Measurements from ENCODE around the gene PLAAT1. TPM values are rescaled to one million over a fixed set of nuclear protein-coding genes. Genes with fewer than 3 reads are reported as not detected.

PLAAT1 gene
- total and polyA plus RNA-seq, 2 experiments from 2014 or later = 0.87 to 1.4 TPM

- H3K9me3 ChIP-seq (ENCODE audit: low read depth) = no peaks in the 10 kb centered on the region
- no peak overlapping the region for H3K27ac ChIP-seq
- DNase-seq (ENCODE audit: low spot score) = no peak
- no peak overlapping the region for H3K4me3 ChIP-seq
- H2AFZ ChIP-seq = no peak overlapping the region
- 96% methylated on average over 1 of the region's 1 CpG for WGBS (ENCODE audit: low lambda C conversion rate, missing lambda C conversion rate)
- no peaks in the 10 kb centered on the region for H3K9me2 ChIP-seq (replicated peaks; ENCODE audit: insufficient read depth)
- H3K27me3 ChIP-seq = no peaks in the 10 kb centered on the region
- no peak overlapping the region for H3K4me2 ChIP-seq
- no peaks in the 10 kb centered on the region for H4K20me1 ChIP-seq (ENCODE audit: insufficient read depth, poor library complexity, severe bottlenecking)
- H3K79me2 ChIP-seq = no peaks in the 10 kb centered on the region
- no peak for TF ChIP-seq CTCF (IDR thresholded peaks at IDR 0.05; ENCODE audit: poor library complexity)
- no peak for TF ChIP-seq EZH2phosphoT487 (IDR thresholded peaks at IDR 0.05; ENCODE audit: low read depth, severe bottlenecking, unreplicated experiment)
- TF ChIP-seq EZH2 (IDR thresholded peaks at IDR 0.05; ENCODE audit: borderline replicate concordance) = no peak
- no peaks in the 10 kb centered on the region for H3K36me3 ChIP-seq (replicated peaks; ENCODE audit: insufficient read depth, low read depth)
- no peaks in the 10 kb centered on the region for H3K4me1 ChIP-seq (ENCODE audit: insufficient read depth)
Measured at GRCh38 chr3:193261970-193262369, 20.9 kb downstream of the PLAAT1 start.

GRCh38 chr3:193262707-193263106, 21.7 kb downstream of the PLAAT1 start:
- no peak overlapping the region for H3K4me2 ChIP-seq
- no peak overlapping the region for H3K4me3 ChIP-seq
- H3K27me3 ChIP-seq = no peaks in the 10 kb centered on the region
- H2AFZ ChIP-seq = no peak overlapping the region
- H3K36me3 ChIP-seq (replicated peaks; ENCODE audit: insufficient read depth, low read depth) = no peaks in the 10 kb centered on the region
- no peaks in the 10 kb centered on the region for H3K9me2 ChIP-seq (replicated peaks; ENCODE audit: insufficient read depth)
- no peaks in the 10 kb centered on the region for H3K4me1 ChIP-seq (ENCODE audit: insufficient read depth)
- DNase-seq (ENCODE audit: low spot score) = no peak
- no peaks in the 10 kb centered on the region for H4K20me1 ChIP-seq (ENCODE audit: insufficient read depth, poor library complexity, severe bottlenecking)
- H3K27ac ChIP-seq = no peak overlapping the region
- no peaks in the 10 kb centered on the region for H3K79me2 ChIP-seq
- WGBS (ENCODE audit: low lambda C conversion rate, missing lambda C conversion rate) = 92% methylated on average over 5 of the region's 5 CpGs
- TF ChIP-seq EZH2 (IDR thresholded peaks at IDR 0.05; ENCODE audit: borderline replicate concordance) = no peak
- no peak for TF ChIP-seq CTCF (IDR thresholded peaks at IDR 0.05; ENCODE audit: poor library complexity)
- no peak for TF ChIP-seq EZH2phosphoT487 (IDR thresholded peaks at IDR 0.05; ENCODE audit: low read depth, severe bottlenecking, unreplicated experiment)
- H3K9me3 ChIP-seq (ENCODE audit: low read depth) = no peaks in the 10 kb centered on the region

GRCh38 chr3:193269343-193270028, 28.5 kb downstream of the PLAAT1 start:
- WGBS (ENCODE audit: low lambda C conversion rate, missing lambda C conversion rate) = 98% methylated on average over 3 of the region's 3 CpGs
- no peak for DNase-seq (ENCODE audit: low spot score)
- H2AFZ ChIP-seq = no peak overlapping the region

More at GRCh38 chr3:193269343-193270028, 28.5 kb downstream of the PLAAT1 start:
- no peaks in the 10 kb centered on the region for H3K9me2 ChIP-seq (replicated peaks; ENCODE audit: insufficient read depth)
- H3K9me3 ChIP-seq (ENCODE audit: low read depth) = no peaks in the 10 kb centered on the region
- TF ChIP-seq EZH2 (IDR thresholded peaks at IDR 0.05; ENCODE audit: borderline replicate concordance) (no peak), EZH2phosphoT487 (IDR thresholded peaks at IDR 0.05; ENCODE audit: low read depth, severe bottlenecking, unreplicated experiment) (no peak), CTCF (IDR thresholded peaks at IDR 0.05; ENCODE audit: poor library complexity) (no peak)
- no peaks in the 10 kb centered on the region for H3K27me3 ChIP-seq
- no peak overlapping the region for H3K4me2 ChIP-seq
- no peaks in the 10 kb centered on the region for H3K36me3 ChIP-seq (replicated peaks; ENCODE audit: insufficient read depth, low read depth)
- no peaks in the 10 kb centered on the region for H4K20me1 ChIP-seq (ENCODE audit: insufficient read depth, poor library complexity, severe bottlenecking)
- no peaks in the 10 kb centered on the region for H3K4me1 ChIP-seq (ENCODE audit: insufficient read depth)
- H3K27ac ChIP-seq = no peak overlapping the region
- no peaks in the 10 kb centered on the region for H3K79me2 ChIP-seq
- H3K4me3 ChIP-seq = no peak overlapping the region

Measured in hepatocyte (in vitro differentiated cells).